Activated CD4-positive, CD25-positive, alpha-beta regulatory T cell (primary cell): ENCODE results near the gene EFHC1.

Source experiments
- DNase-seq, 4 experiments: peaks; one replicate each; lab custom pipeline; 2025; lab: John Stamatoyannopoulos, UW

Gene EFHC1

DNA sequence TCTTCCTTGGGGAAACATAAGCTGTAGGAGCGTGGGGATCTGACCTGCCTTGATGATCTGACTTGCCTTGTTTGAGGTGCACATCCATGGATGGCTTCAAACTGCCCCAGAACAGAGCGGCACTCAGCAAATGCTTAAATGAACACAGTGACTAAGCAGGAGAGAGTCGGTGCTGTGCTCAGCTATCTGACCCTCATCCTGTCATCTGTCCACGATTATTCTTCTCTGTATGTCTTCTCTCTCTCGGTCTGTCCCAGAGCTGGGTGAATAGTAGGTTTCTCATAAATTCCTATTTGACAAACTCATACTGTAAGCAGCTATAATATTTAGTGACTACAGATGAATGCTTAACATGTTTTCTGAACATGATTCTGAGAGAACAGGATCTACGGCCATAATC is 119.5 kb downstream of the EFHC1 start:
- no peak for DNase-seq

GRCh38 chr6:52540286-52540902 is 120.3 kb downstream of the EFHC1 start:
- DNase-seq: no peak

GRCh38 chr6:52541135-52541534 is 121.0 kb downstream of the EFHC1 start:
- DNase-seq: no peak

DNA sequence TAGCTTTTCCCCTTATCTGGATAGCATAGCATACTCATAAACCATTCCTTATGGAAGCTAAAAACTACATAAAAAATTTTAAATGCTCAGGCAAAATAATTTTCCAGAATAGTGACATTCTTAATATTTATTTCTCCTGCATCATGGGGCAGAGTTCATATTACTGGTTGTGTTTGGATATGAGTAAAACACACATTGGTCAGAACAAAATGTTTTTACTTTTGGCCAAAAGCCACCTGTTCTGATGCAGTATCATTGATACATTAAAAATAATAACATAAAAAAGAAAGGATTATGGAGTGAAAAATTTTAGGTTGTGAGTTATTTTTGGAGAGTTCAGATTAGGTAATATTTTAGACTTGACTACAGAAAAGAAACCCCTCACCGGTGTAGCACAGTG is 123.1 kb downstream of the EFHC1 start:
- DNase-seq: no peak

- no peak for DNase-seq
These were observed 123.8 kb downstream of the EFHC1 start for GRCh38 chr6:52543729-52544601.

DNA sequence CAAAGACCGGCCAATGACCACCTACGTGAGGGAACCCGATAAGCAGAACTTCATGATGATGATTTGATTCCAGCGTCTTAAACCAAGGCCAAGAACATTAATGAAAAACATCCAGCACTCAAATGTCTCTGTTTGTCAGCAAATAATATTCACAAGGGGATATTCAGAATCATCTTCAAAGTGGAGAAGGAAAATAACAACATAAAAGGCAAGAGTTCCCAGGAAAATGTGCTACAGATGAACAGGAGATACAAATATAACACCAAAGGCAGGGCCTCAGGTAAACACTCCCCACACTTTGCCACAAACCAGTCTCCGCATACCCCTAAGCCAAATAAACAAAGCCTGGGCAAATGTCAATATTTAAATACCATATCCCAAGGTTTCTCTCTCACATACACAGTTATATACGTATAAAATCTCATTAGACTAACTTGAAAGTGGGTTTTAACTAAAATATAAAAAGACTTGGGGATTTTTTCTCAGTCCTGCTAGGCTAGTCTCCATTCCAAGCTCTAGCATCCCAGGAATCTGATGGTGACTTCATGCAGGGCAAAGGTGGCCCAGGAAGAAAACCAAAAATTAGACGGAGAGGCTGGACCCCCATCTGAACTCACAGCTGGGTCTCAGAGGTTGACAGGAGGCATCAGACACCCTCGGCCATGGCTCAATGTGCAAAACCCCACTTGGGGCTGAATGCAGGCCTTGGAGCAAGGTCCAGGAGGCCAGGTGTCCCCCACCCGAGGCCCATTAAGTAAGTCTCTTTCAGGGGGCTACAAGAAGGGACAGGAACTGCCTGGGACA is 124.7 kb downstream of the EFHC1 start:
- DNase-seq: no peak

DNA sequence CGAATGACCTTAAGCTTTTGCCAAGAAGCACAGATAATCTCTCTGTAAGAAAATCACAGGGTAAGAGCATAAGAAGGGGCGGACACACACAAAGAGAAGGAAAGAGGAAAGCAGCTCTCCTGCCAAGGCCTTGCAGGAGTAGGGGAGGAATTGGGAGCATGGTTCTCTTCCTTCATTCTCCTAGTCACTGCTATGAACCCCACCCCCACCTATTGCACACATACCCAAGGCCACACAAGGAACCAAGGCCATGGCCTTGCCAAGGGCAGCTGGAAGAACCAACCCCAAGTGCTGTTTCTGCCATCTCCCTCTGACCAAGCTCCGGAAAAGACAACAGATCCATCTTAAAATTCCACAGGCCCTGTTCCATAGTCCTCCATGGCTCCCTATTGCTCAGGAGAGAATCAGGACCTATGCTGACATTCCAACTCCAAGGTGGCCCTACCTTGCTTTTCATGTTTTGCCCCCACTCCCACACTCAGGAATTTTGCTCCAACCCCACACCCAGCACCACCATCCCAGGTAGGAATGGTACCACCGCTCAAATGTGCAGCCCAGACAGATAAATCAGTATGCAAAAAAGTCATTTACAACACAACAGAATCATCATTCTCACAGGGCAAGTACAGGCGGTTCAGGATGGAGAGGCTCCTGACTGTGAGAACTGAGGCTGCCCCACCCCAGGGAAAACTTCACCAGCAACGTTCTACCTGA is 125.4 kb downstream of the EFHC1 start:
- no peak for DNase-seq

DNA sequence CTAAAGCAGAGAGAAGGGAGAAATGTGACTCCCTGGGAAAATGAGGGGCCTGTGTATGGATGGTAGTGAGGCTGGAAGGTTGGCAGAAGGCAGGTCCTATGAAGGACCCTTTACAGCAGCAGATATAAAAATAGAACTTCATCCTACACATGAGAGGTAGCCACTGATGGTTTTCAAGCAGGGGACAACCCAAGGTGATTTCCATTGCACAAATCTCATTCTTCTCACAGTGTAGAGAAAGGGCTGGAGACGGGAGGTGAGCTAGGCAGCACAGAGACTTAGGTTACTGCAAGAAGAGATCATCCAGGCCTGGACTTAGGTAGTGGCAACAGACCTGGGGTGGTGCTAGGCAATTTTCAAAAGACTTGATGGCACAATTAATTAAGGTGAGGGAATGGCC is 126.0 kb downstream of the EFHC1 start:
- no peak for DNase-seq

GRCh38 chr6:52546678-52547077 is 126.5 kb downstream of the EFHC1 start:
- DNase-seq: no peak

- no peak for DNase-seq
These were observed 127.7 kb downstream of the EFHC1 start for GRCh38 chr6:52547647-52548352.

DNA sequence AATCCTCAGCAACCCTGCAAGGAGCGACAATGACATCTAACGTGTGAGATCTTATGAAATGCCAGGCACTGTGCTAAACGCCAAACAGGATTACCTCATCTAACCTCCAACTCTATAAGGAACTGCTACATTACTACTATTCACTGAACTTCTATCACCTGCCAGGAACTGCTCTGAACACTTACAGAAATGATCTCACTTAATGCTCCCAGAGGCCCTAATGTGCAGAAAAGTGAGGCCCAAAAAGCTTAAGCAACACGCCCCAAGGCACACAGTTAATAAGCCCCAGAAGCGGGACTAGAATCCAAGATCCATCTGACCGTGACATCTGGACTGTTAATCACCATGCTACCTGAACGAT is 128.2 kb downstream of the EFHC1 start:
- DNase-seq: no peak

DNA sequence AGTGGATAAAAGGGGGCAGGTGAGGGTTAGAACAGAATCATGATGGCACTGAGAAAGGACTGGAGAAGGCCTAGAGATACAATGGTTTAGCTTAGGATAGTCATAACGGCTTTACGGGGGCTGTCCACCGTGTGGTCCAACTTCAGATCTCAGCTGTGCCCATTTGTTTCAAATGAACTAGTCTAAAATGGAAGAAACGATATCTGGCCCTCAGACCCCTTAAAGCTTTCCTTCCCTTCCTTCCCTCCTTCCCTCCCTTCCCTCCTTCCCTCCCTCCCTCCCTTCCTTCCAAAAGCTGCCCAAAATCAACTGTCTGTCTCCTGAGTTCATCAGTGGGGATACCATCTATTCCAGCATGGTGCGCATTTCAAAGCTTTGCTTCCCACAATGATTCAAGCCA is 128.9 kb downstream of the EFHC1 start:
- DNase-seq: no peak

DNA sequence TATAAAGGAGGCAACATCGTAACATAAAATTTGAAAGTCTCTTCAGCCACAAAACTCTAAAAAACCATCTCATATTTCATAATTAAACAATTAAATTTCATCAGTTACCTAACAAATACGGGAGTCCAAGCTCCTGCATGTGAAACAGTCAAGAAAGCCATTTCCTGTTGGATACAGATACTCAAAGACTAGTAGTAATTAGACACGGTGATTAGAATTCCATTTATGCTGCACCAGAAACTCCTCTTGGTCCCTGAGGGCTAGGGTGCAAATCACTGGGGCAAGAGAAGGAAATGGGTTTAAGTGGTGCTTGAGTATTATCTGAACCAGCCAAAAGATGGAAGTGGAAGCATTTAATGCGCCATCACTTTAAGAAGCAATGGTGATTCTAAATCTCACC is 129.3 kb downstream of the EFHC1 start:
- DNase-seq: no peak

GRCh38 chr6:52550014-52550575 is 130.0 kb downstream of the EFHC1 start:
- DNase-seq: no peak

DNA sequence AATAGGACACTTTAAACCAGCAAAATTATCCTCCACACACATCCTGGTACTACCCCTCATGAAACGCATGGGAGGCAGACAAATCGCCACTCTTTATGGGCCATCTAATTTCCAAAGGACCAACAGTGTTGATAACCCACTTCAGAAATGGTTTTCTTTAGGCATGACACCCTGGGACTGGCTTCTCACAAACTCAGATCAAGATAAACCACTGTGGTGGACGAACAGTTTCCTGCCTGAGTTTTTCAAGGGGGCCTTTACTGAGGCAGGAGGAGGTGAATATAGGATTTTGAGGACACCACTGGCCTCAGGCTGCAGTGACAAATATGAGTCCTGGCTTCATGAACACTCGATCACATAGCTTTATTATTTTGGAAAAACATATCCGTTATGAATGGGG is 130.7 kb downstream of the EFHC1 start:
- DNase-seq: no peak

DNA sequence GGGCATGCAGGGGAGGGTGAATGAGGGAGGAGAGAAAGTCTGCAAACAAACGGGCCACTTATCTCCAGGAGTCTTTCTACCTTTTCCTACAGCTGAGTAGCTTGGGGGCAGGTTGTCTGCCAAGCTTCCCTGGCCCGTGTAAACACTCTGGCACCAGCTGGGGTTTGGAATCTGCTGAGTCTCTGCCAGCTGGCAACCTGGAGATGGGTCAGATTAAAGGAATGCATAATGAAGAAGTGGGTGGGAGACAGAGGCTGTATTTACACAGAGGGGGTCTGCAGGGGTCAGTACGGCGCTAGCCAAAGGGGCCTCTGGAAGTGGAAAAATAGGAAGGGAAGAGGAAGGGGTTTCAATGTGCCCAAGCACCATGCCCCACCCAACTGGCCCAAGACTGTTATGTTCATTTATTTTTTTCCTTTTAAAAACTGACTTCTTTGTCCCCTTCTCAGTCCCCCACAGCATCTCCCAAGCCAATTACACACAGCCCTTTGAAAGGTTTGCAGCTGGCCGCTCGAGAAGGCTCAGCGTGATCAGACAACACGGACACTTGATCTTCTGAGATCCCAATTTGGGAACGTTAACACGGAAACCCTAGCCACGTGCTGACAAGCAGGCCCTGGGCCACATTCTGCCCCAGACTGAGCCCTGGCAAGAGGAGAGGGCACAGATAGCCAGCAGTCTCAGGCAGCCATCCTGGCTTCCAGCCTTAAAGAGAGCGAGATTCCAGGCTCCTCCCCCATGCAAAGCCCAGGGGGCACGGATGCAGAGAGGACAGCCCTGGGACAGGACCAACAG is 131.5 kb downstream of the EFHC1 start:
- DNase-seq: no peak

DNA sequence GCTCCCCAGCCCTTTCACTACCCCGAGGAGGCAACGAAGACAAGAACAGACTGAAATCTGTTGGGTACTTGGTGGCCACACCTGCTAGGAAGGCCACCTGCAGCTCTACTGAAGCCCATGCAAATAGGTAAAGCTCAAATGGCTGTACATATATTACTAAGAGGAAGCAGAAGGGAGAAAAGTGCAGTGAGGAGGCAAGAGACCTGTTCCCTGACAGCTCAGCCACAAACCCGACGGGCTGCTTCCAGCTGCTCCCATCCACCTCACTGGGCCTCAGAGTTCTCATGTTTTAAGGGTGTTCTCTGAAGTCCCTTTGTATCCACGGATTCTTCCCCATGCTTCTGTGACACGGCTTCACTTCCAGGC is 132.1 kb downstream of the EFHC1 start:
- DNase-seq: no peak

DNA sequence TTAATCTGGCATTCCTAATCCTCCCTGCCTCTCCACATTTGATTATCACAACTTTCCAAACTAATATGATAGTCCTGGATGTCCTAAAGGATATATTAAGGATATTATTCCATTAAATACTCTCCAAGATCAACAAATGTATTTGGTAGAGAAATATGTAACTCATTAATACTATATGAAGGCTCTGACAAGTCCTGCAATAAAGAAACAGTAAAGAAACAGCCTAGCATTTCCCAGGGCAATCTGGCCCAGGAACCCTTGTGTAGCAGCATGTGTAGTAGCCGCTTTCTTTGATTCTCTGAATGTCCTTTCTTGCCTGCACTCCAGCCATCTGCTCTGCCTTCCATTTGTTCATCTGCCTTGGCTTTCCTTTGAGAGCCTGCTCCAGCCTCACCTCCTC is 133.0 kb downstream of the EFHC1 start:
- DNase-seq: no peak

DNA sequence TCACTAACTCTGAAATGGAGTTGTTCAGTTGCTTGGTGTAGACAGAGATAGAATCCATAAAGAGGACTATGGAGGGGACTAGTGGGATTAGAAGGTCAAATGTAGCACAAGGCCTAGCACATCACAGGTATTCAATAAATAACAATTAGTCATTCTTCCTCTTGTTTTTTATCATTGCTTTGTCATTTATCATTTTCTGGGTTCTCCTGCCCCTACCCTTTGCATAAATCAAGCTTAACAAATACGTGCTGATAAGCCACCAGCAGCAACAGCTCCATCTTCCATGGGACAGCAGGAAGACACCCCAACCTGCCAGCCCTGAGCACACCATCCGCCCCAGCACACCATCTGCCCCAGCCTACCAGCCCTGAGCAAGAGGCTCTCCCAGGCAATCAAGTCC is 133.6 kb downstream of the EFHC1 start:
- DNase-seq: no peak

- no peak for DNase-seq
These were observed 134.6 kb downstream of the EFHC1 start for GRCh38 chr6:52554684-52555280.
